GM12878 (cell line): ENCODE results near the gene GMCL2. TPM values are rescaled to one million over a fixed set of nuclear protein-coding genes. Genes with fewer than 3 reads are reported as not detected.

Source experiments
- ATAC-seq: fragments of 200-7000 bp; cut with Tn5 transposase; 3 replicates; pipeline ENCODE4 v1.9.1; 2020; ENCODE audit warnings: mild to moderate bottlenecking, moderate library complexity
- BruUV-seq: library from RNA; stranded (reverse); fragments of 400-500 nt; replicated peaks from 2 replicates; lab custom pipeline; 2021; lab: Mats Ljungman, UMichigan
- CTCF ChIA-PET: fragments of 300-600 bp; sonication (Branson Sonifier 250); formaldehyde crosslinking; extraction: SDS; loops from one replicate; lab custom pipeline; 2021; ENCODE audit warnings: inconsistent platforms; lab: Yijun Ruan, JAX
- POLR2A ChIA-PET: fragments of 350-600 bp; formaldehyde crosslinking; extraction: SDS; loops from one replicate; lab custom pipeline; 2021; ENCODE audit warnings: inconsistent platforms; lab: Charles Lee
- RAD21 ChIA-PET: fragments of 300-600 bp; sonication (Branson Sonifier 250); formaldehyde crosslinking; loops from one replicate; lab custom pipeline; 2023; ENCODE audit warnings: antibody characterized with exemption; ENCODE audit not compliant: unreplicated experiment; lab: Charles Lee
- SMC1A ChIA-PET: fragments of 300-600 bp; sonication (Branson Sonifier 250); formaldehyde crosslinking; loops from one replicate; lab custom pipeline; 2023; ENCODE audit not compliant: unreplicated experiment, uncharacterized antibody; lab: Charles Lee
- DNase-seq: peaks from one replicate; pipeline ENCODE4 v3.0.0-alpha.2; 2011; ENCODE audit warnings: low read depth, low spot score
- FAIRE-seq: peaks from 3 replicates; lab custom pipeline; 2011; peaks lifted over from hg19 to GRCh38; lab: Jason Lieb, UNC
- H2AFZ ChIP-seq: 2 replicates; pipeline ENCODE4 v1.6.0; 2011; ENCODE audit warnings: low read depth, low read length, control low read depth; ENCODE audit not compliant: control insufficient read depth
- H3K27ac ChIP-seq: 2 replicates; pipeline ENCODE4 v1.5.1; 2011; ENCODE audit warnings: control low read depth; ENCODE audit not compliant: control insufficient read depth, insufficient read depth
- H3K27me3 ChIP-seq, 2 experiments: replicated peaks in 1 of 2; 2 replicates each; pipeline versions ENCODE4 v1.6.0 to v1.6.1; 2011; ENCODE audit warnings: low read length in 1 of 2; ENCODE audit not compliant: control insufficient read depth in 2 of 2, insufficient read depth in 2 of 2
- H3K36me3 ChIP-seq, 2 experiments: 2 replicates each; pipeline ENCODE4 v1.5.1; 2011; ENCODE audit warnings: low read length in 1 of 2; ENCODE audit not compliant: control insufficient read depth in 2 of 2, insufficient read depth in 2 of 2
- H3K4me1 ChIP-seq: 2 replicates; pipeline ENCODE4 v1.6.1; 2011; ENCODE audit warnings: mild to moderate bottlenecking, low read length, moderate library complexity, mixed read lengths; ENCODE audit not compliant: control insufficient read depth, insufficient read depth
- H3K4me2 ChIP-seq: 2 replicates; pipeline ENCODE4 v1.6.0; 2011; ENCODE audit warnings: control low read depth; ENCODE audit not compliant: control insufficient read depth, insufficient read depth
- H3K4me3 ChIP-seq: fragments of 200-600 bp; sonication (generic); 2 replicates; pipeline ENCODE4 v1.5.1; 2016
- H3K79me2 ChIP-seq: 2 replicates; pipeline ENCODE4 v1.6.0; 2011; ENCODE audit warnings: low read length; ENCODE audit not compliant: control insufficient read depth, insufficient read depth
- H3K9ac ChIP-seq: 2 replicates; pipeline ENCODE4 v1.8.0; 2011; ENCODE audit warnings: low read length, control low read depth, mixed read lengths; ENCODE audit not compliant: control insufficient read depth, insufficient read depth
- H3K9me3 ChIP-seq: replicated peaks from 3 replicates; pipeline ENCODE4 v1.5.1; 2011; ENCODE audit warnings: mild to moderate bottlenecking, low read length; ENCODE audit not compliant: control insufficient read depth, insufficient read depth
- H4K20me1 ChIP-seq: 2 replicates; pipeline ENCODE4 v1.6.0; 2011; ENCODE audit not compliant: control insufficient read depth, insufficient read depth
- CTCF ChIP-seq, 3 experiments: IDR thresholded peaks in 2 of 3; conservative IDR thresholded peaks in 1 of 3; 2 replicates each; pipeline ENCODE4 v1.5.1; 2011; ENCODE audit warnings: low read depth in 3 of 3, low read length in 3 of 3, mild to moderate bottlenecking in 3 of 3, control low read depth in 2 of 3, moderate library complexity in 2 of 3, inconsistent platforms in 1 of 3, mixed read lengths in 1 of 3; ENCODE audit not compliant: control insufficient read depth in 2 of 3, insufficient read depth in 1 of 3; ENCODE audit errors: extremely low read depth in 1 of 3
- EGR1 ChIP-seq, 2 experiments: IDR thresholded peaks; 1 replicate in 1 of 2; 2 replicates in 1 of 2; pipeline ENCODE4 v1.6.1; 2011 to 2012; ENCODE audit warnings: low read depth in 2 of 2, low read length in 2 of 2, borderline replicate concordance in 1 of 2, mild to moderate bottlenecking in 1 of 2, moderate library complexity in 1 of 2
- ETV6 ChIP-seq, 2 experiments: fragments of 450-650 bp in 1 of 2; IDR thresholded peaks in 1 of 2; conservative IDR thresholded peaks in 1 of 2; 2 replicates each; pipeline ENCODE4 v1.6.1; 2014; ENCODE audit warnings: antibody characterized with exemption in 1 of 2, borderline replicate concordance in 1 of 2, low read depth in 1 of 2, mild to moderate bottlenecking in 1 of 2, moderate library complexity in 1 of 2
- NR2C1 ChIP-seq: fragments of 450-650 bp; IDR thresholded peaks from 2 replicates; pipeline ENCODE4 v1.6.1; 2017; ENCODE audit warnings: antibody characterized with exemption, mild to moderate bottlenecking, moderate library complexity
- POU2F2 ChIP-seq: IDR thresholded peaks from 3 replicates; pipeline ENCODE4 v1.6.1; 2011; ENCODE audit warnings: low read depth, mild to moderate bottlenecking, low read length, borderline replicate concordance
- SKIL ChIP-seq: fragments of 450-650 bp; IDR thresholded peaks from 2 replicates; pipeline ENCODE4 v1.6.1; 2017; ENCODE audit warnings: mild to moderate bottlenecking, low read depth, inconsistent platforms; ENCODE audit not compliant: poor library complexity, severe bottlenecking
- SMAD1 ChIP-seq: fragments of 450-650 bp; IDR thresholded peaks from 2 replicates; pipeline ENCODE4 v1.6.1; 2018; ENCODE audit warnings: mild to moderate bottlenecking, low read depth; ENCODE audit not compliant: partially characterized antibody
- ZBTB33 ChIP-seq: fragments of 450-650 bp; IDR thresholded peaks from 2 replicates; pipeline ENCODE4 v1.6.1; 2017; ENCODE audit warnings: mild to moderate bottlenecking
- WGBS: methylation state at CpG from one replicate; pipeline ENCODE4 v1.1.6; 2016; ENCODE audit warnings: low lambda C conversion rate; ENCODE audit not compliant: insufficient replicate concordance, insufficient coverage; ENCODE audit errors: missing lambda C conversion rate; 5-methylcytosine and 5-hydroxymethylcytosine counted together
- in situ Hi-C: fragments of 300-500 bp; cut with MboI; formaldehyde crosslinking; loops from 9 replicates; pipeline ENCODE4 v1.14.3; 2018; ENCODE audit warnings: mixed read lengths
- intact Hi-C: fragments of 100-400 bp; cut with micrococcal nuclease; formaldehyde crosslinking; loops from one replicate; pipeline ENCODE4 v1.14.2; 2022; ENCODE audit not compliant: unreplicated experiment
- polyA plus RNA-seq, 11 experiments: library from polyadenylated mRNA; depleted of rRNA in 4 of 11; unstranded in 6 of 11; stranded (reverse) in 5 of 11; fragments of >200 nt; fragmentation: Nextera tagmentation in 4 of 11; fragmentation: Illumina TruSeq in 1 of 11; extraction: Ambion mirVana in 4 of 11; extraction: Trizol in 1 of 11; gene quantifications; 1 replicate in 1 of 11; 2 replicates in 10 of 11; pipeline versions ENCODE4 v1.2.1 to v1.2.3, GENCODE V29; 2011 to 2016; ENCODE audit warnings: inconsistent platforms in 2 of 11, missing spikeins in 2 of 11, low read depth in 1 of 11
- total RNA-seq, 4 experiments: library from RNA; depleted of rRNA in 3 of 4; stranded (reverse); fragments of >200 nt in 3 of 4; fragmentation: Illumina TruSeq in 1 of 4; extraction: Trizol in 1 of 4; gene quantifications; 2 replicates each; pipeline versions ENCODE4 v1.2.1 to v1.2.3, GENCODE V29; 2013 to 2021

The GMCL2 gene
- total and polyA plus RNA-seq, 10 of the 15 experiments (the other 5 are each of a cell fraction or from before 2014, with no cell fraction given): 0.07 TPM; not detected in 9

- in situ Hi-C loops: no loop called here
- FAIRE-seq (no peak), ATAC-seq (no peak), DNase-seq (no peak)
- H2AFZ ChIP-seq: no peak overlapping the region
- no peaks in the 10 kb centered on the region for H3K4me1 ChIP-seq
- no peak overlapping the region for H3K4me3 ChIP-seq
- H3K9me3 ChIP-seq: no peaks in the 10 kb centered on the region
- no peak for TF ChIP-seq ZBTB33
- no peaks in the 10 kb centered on the region for H4K20me1 ChIP-seq
- ChIA-PET RAD21 (no interaction called here), POLR2A (no interaction called here), SMC1A (interaction anchor here (0.9 kb wide), 1 partner anchor 14 kb away, joined by 3 read pairs; no protein-coding TSS in a partner anchor), CTCF (no interaction called here)
- H3K4me2 ChIP-seq: no peak overlapping the region
- H3K36me3 ChIP-seq: no peaks in the 10 kb centered on the region
- no peak overlapping the region for H3K27ac ChIP-seq
- intact Hi-C loops: no loop called here
- no peaks in the 10 kb centered on the region; a peak in 1 of 4 replicates for H3K27me3 ChIP-seq
- 51% methylated on average over 6 of the region's 6 CpGs for WGBS
- no peaks in the 10 kb centered on the region for H3K79me2 ChIP-seq
- BruUV-seq: no TSS peak
- H3K9ac ChIP-seq: no peak overlapping the region
Observed at GRCh38 chr5:178186427-178186826, 744 bp downstream of the GMCL2 start.

GRCh38 chr5:178182158-178182876, 4.9 kb downstream of the GMCL2 start:
- in situ Hi-C loops (no loop called here), intact Hi-C loops (no loop called here)
- Histone ChIP-seq H3K36me3 (no peaks in the 10 kb centered on the region), H3K4me3 (no peak overlapping the region), H3K27me3 (no peaks in the 10 kb centered on the region; a peak in 1 of 4 replicates), H3K79me2 (no peaks in the 10 kb centered on the region), H3K4me2 (no peak overlapping the region), H3K9me3 (no peaks in the 10 kb centered on the region), H3K4me1 (no peaks in the 10 kb centered on the region), H2AFZ (peak overlapping the region; percentile 29), H3K27ac (no peak overlapping the region), H4K20me1 (no peaks in the 10 kb centered on the region), H3K9ac (no peak overlapping the region)
- CTCF ChIA-PET: interaction anchor here (0.9 to 1.4 kb wide), 2 partner anchors 15 to 104 kb away, joined by 3 to 4 read pairs; no protein-coding TSS in a partner anchor
- ATAC-seq (no peak), FAIRE-seq (no peak), DNase-seq (no peak)
- no TSS peak for BruUV-seq
- RAD21 ChIA-PET: interaction anchor here (1.1 kb wide), 1 partner anchor 9 kb away, joined by 3 read pairs; no protein-coding TSS in a partner anchor
- SMC1A ChIA-PET: no interaction called here
- POLR2A ChIA-PET: no interaction called here
- 13% methylated on average over 4 of the region's 4 CpGs for WGBS
- TF ChIP-seq EGR1 (IDR thresholded peaks at IDR 0.05; ENCODE audit: borderline replicate concordance in 1 of 2, low read depth in 2 of 2, low read length in 2 of 2): no peak
- TF ChIP-seq ETV6 (conservative IDR thresholded peaks at IDR 0.05 in 1 of 2, IDR thresholded peaks at IDR 0.05 in 1 of 2; ENCODE audit: borderline replicate concordance in 1 of 2, low read depth in 1 of 2): no peak
- no peak for TF ChIP-seq CTCF (IDR thresholded peaks at IDR 0.05 in 2 of 3, conservative IDR thresholded peaks at IDR 0.05 in 1 of 3; ENCODE audit: control insufficient read depth in 2 of 3, extremely low read depth in 1 of 3, insufficient read depth in 1 of 3, low read depth in 3 of 3, low read length in 3 of 3)
- no peak for TF ChIP-seq SMAD1
- no peak for TF ChIP-seq SKIL
- TF ChIP-seq NR2C1: no peak
- TF ChIP-seq POU2F2: no peak
